ENCODE results near the gene NTN4. TPM values are rescaled to one million over a fixed set of nuclear protein-coding genes. Genes with fewer than 3 reads are reported as not detected.

The NTN4 gene
- total RNA-seq, 4 donors from 2014 or later: 30.8 to 50.6 (median 32.2) TPM

DNA sequence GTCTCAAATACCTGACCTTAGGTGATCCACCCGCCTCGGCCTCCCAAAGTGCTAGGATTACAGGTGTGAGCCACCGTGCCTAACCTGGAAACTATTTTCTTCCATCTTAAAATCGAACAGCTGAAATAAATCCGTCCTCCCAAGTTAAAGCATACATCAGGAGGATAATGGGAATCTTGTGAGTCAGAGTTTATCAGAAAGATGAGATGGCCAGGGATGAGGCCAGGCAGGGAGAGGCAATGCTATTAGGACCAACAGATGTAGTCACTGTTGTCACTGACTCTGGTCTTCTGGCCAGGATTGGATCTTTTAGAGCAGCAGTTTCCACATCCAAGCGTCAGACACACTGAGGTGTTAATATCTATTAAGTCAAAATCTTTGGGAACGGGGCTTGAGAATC is 177.5 kb downstream of the NTN4 start:
- 93 to 95% methylated on average over 7 of the region's 7 CpGs for WGBS, 2 donors
- Histone ChIP-seq H3K4me1 (peaks cover 0 to 12% (median 0%) of the 10 kb centered on the region in 4 donors), H3K9me3 (no peaks in the 10 kb centered on the region), H3K36me3 (no peaks in the 10 kb centered on the region), H3K27me3 (no peaks in the 10 kb centered on the region), H3K4me3 (no peak overlapping the region), H3K27ac (no peak overlapping the region)
- no peak for TF ChIP-seq EP300 (IDR thresholded peaks at IDR 0.05)
- TF ChIP-seq POLR2A (IDR thresholded peaks at IDR 0.05): no peak
- no peak for TF ChIP-seq CTCF (IDR thresholded peaks at IDR 0.05)
- DNase-seq (ENCODE audit: low spot score in 2 of 2): no peak

GRCh38 chr12:95611676-95612309 is 178.8 kb downstream of the NTN4 start:
- H3K9me3 ChIP-seq: no peaks in the 10 kb centered on the region
- peaks cover 0 to 15% (median 0%) of the 10 kb centered on the region in 4 donors for H3K4me1 ChIP-seq
- H3K36me3 ChIP-seq: no peaks in the 10 kb centered on the region
- H3K27ac ChIP-seq: no peak overlapping the region
- DNase-seq (ENCODE audit: low spot score in 2 of 2): no peak
- H3K27me3 ChIP-seq: no peaks in the 10 kb centered on the region
- no peak overlapping the region for H3K4me3 ChIP-seq
- 86 to 88% methylated on average over 2 of the region's 2 CpGs for WGBS, 2 donors
- no peak for TF ChIP-seq CTCF (IDR thresholded peaks at IDR 0.05)
- no peak for TF ChIP-seq EP300 (IDR thresholded peaks at IDR 0.05)

- WGBS, 2 donors: 43 to 54% methylated on average over 13 of the region's 13 CpGs
- no peaks in the 10 kb centered on the region for H3K27me3 ChIP-seq
- DNase-seq (ENCODE audit: low spot score in 2 of 2): peak; percentile 34 to 68
- no peaks in the 10 kb centered on the region for H3K9me3 ChIP-seq
- no peaks in the 10 kb centered on the region for H3K36me3 ChIP-seq
- TF ChIP-seq POLR2A (IDR thresholded peaks at IDR 0.05): no peak
- peak in 1 of 2 donors; percentile 39 for TF ChIP-seq EP300 (IDR thresholded peaks at IDR 0.05)
- H3K4me1 ChIP-seq: peaks cover 0 to 15% (median 0%) of the 10 kb centered on the region in 4 donors
- peak overlapping the region in 2 of 4 donors; percentile 77 to 84 for H3K27ac ChIP-seq
- H3K4me3 ChIP-seq: peak overlapping the region in 1 of 4 donors; percentile 3
Observed at GRCh38 chr12:95608252-95609033, 182.1 kb downstream of the NTN4 start.

Small RNA genes within 50 kb of the gene (small RNA-seq; reads per million reads assigned to genes)
- gene RF00019 (not detected), gene RNU6-247P (not detected)

Other genes with a start within 250 kb of the NTN4 start
- gene USP44, start 239.3 kb downstream of the NTN4 start, total RNA-seq: 10 to 100 TPM in 3 of 4 donors, 1 to 10 TPM in 1; 9.2 to 25.5 (median 12.3) TPM
- gene SNRPF, start 68.2 kb upstream of the NTN4 start, total RNA-seq: 10 to 100 TPM in 1 of 4 donors, 1 to 10 TPM in 3; 6.6 to 12.9 (median 8.6) TPM
- gene CCDC38, start 151.8 kb upstream of the NTN4 start, total RNA-seq: not detected
- gene AMDHD1, start 152.6 kb upstream of the NTN4 start, total RNA-seq: 1 to 10 TPM in 2 of 4 donors, not detected in 2; 2.0 to 2.1 TPM
- gene HAL, start 205.6 kb upstream of the NTN4 start, total RNA-seq: 1 to 10 TPM in 1 of 4 donors, under 1 TPM in 3; 0.20 to 1.5 (median 0.32) TPM
- 10 to 100 TPM; 41.4 to 50.2 (median 44.7) TPM for gene LTA4H, start 244.8 kb upstream of the NTN4 start, total RNA-seq